HCT116 (cell line): ENCODE results near the gene LIPG. TPM values are rescaled to one million over a fixed set of nuclear protein-coding genes. Genes with fewer than 3 reads are reported as not detected.
"Not testable (repeated sequence)": the region's sequence is repeated elsewhere in the genome, so short reads cannot be mapped to it uniquely, and the experiment has no call there.

ENCODE experiments used
- ATAC-seq: fragments of 200-7000 bp; cut with Tn5 transposase; 2 replicates; pipeline ENCODE4 v1.9.1; 2020; ENCODE audit warnings: mild to moderate bottlenecking, moderate library complexity
- BruUV-seq: library from RNA; stranded (reverse); fragments of 400-500 nt; replicated peaks from 2 replicates; lab custom pipeline; 2021; lab: Mats Ljungman, UMichigan
- CTCF ChIA-PET: fragments of 300-600 bp; sonication (Branson Sonifier 250); formaldehyde crosslinking; loops from one replicate; lab custom pipeline; 2021; ENCODE audit warnings: antibody characterized with exemption; lab: Charles Lee
- POLR2A ChIA-PET: fragments of 300-600, 350-600 bp; sonication (Branson Sonifier 250); formaldehyde crosslinking; loops from one replicate; lab custom pipeline; 2021; ENCODE audit warnings: antibody characterized with exemption; lab: Charles Lee
- RAD21 ChIA-PET, 2 experiments: fragments of 300-600 bp; sonication (Branson Sonifier 250); formaldehyde crosslinking; loops; one replicate each; lab custom pipeline; 2023; ENCODE audit warnings: low total read pairs in 2 of 2; ENCODE audit not compliant: uncharacterized antibody in 2 of 2, unreplicated experiment in 2 of 2, low non-redundant PET in 1 of 2; lab: Charles Lee
- DNase-seq: peaks from one replicate; pipeline ENCODE4 v3.0.0-alpha.2; 2010; ENCODE audit warnings: low read depth, low spot score
- H2AFZ ChIP-seq: fragments of 200-600 bp; shearing (Covaris generic), sonication (generic); 2 replicates; pipeline ENCODE4 v1.6.1; 2017; ENCODE audit warnings: low read depth, mixed run types, mixed read lengths, antibody characterized with exemption, low read length; ENCODE audit not compliant: poor library complexity, severe bottlenecking
- H3K27ac ChIP-seq: 2 replicates; pipeline ENCODE4 v1.5.1; 2012; ENCODE audit warnings: low read depth, low read length
- H3K27me3 ChIP-seq: fragments of 200-600 bp; sonication (generic); 2 replicates; pipeline ENCODE4 v1.6.1; 2016; ENCODE audit warnings: mixed run types, low read length, mixed read lengths; ENCODE audit not compliant: insufficient read depth
- H3K36me3 ChIP-seq, 2 experiments: fragments of 200-500 bp in 1 of 2; fragments of 200-600 bp in 1 of 2; sonication (Bioruptor generic) in 1 of 2; sonication (generic) in 1 of 2; 2 replicates each; pipeline versions ENCODE4 v1.5.1 to v1.6.1; 2014 to 2016; ENCODE audit warnings: low read length in 2 of 2, inconsistent platforms in 1 of 2, mixed read lengths in 1 of 2, mixed run types in 1 of 2; ENCODE audit not compliant: insufficient read depth in 2 of 2, control insufficient read depth in 1 of 2
- H3K4me1 ChIP-seq, 2 experiments: fragments of 200-600 bp in 1 of 2; sonication (generic) in 1 of 2; 2 replicates each; pipeline versions ENCODE4 v1.5.1 to v1.6.1; 2012 to 2017; ENCODE audit warnings: low read length in 2 of 2, inconsistent platforms in 1 of 2, mild to moderate bottlenecking in 1 of 2, mixed read lengths in 1 of 2, mixed run types in 1 of 2, moderate library complexity in 1 of 2; ENCODE audit not compliant: insufficient read depth in 2 of 2, control insufficient read depth in 1 of 2
- H3K4me2 ChIP-seq: fragments of 200-600 bp; sonication (generic); 2 replicates; pipeline ENCODE4 v1.6.1; 2017; ENCODE audit warnings: mixed run types, low read length, mixed read lengths
- H3K4me3 ChIP-seq, 2 experiments: fragments of 200-600 bp in 1 of 2; sonication (generic) in 1 of 2; replicated peaks in 1 of 2; 2 replicates each; pipeline ENCODE4 v1.5.1; 2011 to 2016; ENCODE audit warnings: low read length in 2 of 2, control low read depth in 1 of 2, low read depth in 1 of 2, mild to moderate bottlenecking in 1 of 2, mixed read lengths in 1 of 2, mixed run types in 1 of 2
- H3K79me2 ChIP-seq: fragments of 200-600 bp; sonication (generic); 2 replicates; pipeline ENCODE4 v1.6.1; 2017; ENCODE audit warnings: mild to moderate bottlenecking, mixed run types, low read length, moderate library complexity, mixed read lengths; ENCODE audit not compliant: insufficient read depth
- H3K9ac ChIP-seq: fragments of 200-600 bp; sonication (generic); 2 replicates; pipeline ENCODE4 v1.6.1; 2016; ENCODE audit warnings: low read length, mixed read lengths
- H3K9me2 ChIP-seq: fragments of 200-600 bp; sonication (generic), shearing (Covaris generic); 2 replicates; pipeline ENCODE4 v1.6.1; 2017; ENCODE audit warnings: mixed run types, mild to moderate bottlenecking, moderate library complexity; ENCODE audit not compliant: insufficient read depth
- H3K9me3 ChIP-seq, 2 experiments: fragments of 200-500 bp in 1 of 2; fragments of 200-600 bp in 1 of 2; sonication (Bioruptor generic) in 1 of 2; sonication (generic) in 1 of 2; 2 replicates each; pipeline ENCODE4 v1.6.1; 2014 to 2017; ENCODE audit warnings: low read length in 2 of 2, mixed read lengths in 2 of 2, inconsistent platforms in 1 of 2, low read depth in 1 of 2, mild to moderate bottlenecking in 1 of 2, mixed run types in 1 of 2, moderate library complexity in 1 of 2; ENCODE audit not compliant: control insufficient read depth in 1 of 2, insufficient read depth in 1 of 2
- H4K20me1 ChIP-seq: fragments of 200-600 bp; sonication (generic), shearing (Covaris generic); 2 replicates; pipeline ENCODE4 v1.6.1; 2017; ENCODE audit warnings: mixed run types, mild to moderate bottlenecking, moderate library complexity; ENCODE audit not compliant: insufficient read depth
- CBX3 ChIP-seq: IDR thresholded peaks from 2 replicates; pipeline ENCODE4 v1.6.1; 2012; ENCODE audit warnings: low read depth
- ELF1 ChIP-seq: IDR thresholded peaks from 2 replicates; pipeline ENCODE4 v1.6.1; 2012; ENCODE audit warnings: low read depth, borderline replicate concordance
- FOSL1 ChIP-seq: IDR thresholded peaks from 2 replicates; pipeline ENCODE4 v1.6.1; 2012; ENCODE audit warnings: low read depth
- JUND ChIP-seq: IDR thresholded peaks from 2 replicates; pipeline ENCODE4 v1.6.1; 2012
- SIN3A ChIP-seq: IDR thresholded peaks from 2 replicates; pipeline ENCODE4 v1.6.1; 2012; ENCODE audit warnings: low read depth
- SP1 ChIP-seq: IDR thresholded peaks from 2 replicates; pipeline ENCODE4 v1.6.1; 2012; ENCODE audit warnings: low read depth
- TCF7L2 ChIP-seq: IDR thresholded peaks from 2 replicates; pipeline ENCODE4 v1.7.0; 2011; ENCODE audit warnings: borderline replicate concordance, inconsistent platforms; ENCODE audit not compliant: insufficient read depth, insufficient read length; ENCODE audit errors: extremely low read depth
- intact Hi-C: fragments of 100-400 bp; cut with micrococcal nuclease; formaldehyde crosslinking; loops from 2 replicates; pipeline ENCODE4 v1.10.0; 2022
- total RNA-seq: library from RNA; stranded (reverse); gene quantifications from one replicate; pipeline ENCODE4 v1.2.1, GENCODE V29; 2021; ENCODE audit not compliant: unreplicated experiment
- TF ChIP-seq, protein P1 (sequence below): IDR thresholded peaks from 2 replicates; pipeline ENCODE4 v1.6.1; 2012; ENCODE audit warnings: low read depth

Gene LIPG
- total RNA-seq, 1 experiment from 2014 or later: 2.6 TPM

DNA sequence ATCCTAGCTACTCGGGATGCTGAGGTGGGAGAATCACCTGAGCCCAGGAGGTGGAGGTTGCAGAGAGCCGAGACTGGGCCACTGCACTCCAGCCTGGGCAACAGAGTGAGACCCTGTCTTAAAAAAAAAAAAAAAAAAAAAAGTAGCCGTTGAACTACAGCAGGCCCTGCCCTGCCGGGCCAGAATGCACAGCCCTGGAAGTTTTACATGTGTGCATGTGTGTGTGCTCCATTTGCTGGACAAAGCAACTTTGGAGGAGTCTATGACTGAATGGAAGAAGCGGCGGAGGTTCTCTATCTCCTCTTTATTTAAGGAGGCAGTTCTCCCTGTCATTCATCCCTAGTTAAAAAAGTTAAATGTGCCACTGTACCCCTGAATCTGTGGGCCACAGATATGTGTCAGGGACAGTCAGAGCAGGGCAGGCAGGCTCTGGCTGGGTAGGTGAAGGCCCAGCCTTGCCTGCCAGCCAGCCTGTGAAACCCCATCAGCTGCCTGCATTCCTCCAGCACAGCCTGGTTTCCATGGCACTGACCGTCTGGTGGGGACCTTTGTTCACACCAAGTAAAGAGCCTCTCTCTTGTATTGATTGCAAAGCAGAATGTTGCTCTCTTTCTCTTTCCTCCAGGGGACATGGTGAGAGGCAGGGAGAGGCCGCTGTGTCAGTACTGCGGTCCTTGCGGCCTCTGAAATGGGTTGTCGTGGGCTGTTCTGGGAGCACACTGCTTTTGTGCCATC is 10.9 kb downstream of the LIPG start:
- POLR2A ChIA-PET: interaction anchor here (0.7 kb wide), 1 partner anchor 250 kb away, joined by 5 read pairs; no protein-coding TSS in a partner anchor
- Histone ChIP-seq H3K36me3 (no peaks in the 10 kb centered on the region), H3K9me3 (no peaks in the 10 kb centered on the region), H3K79me2 (no peaks in the 10 kb centered on the region), H3K4me1 (no peaks in the 10 kb centered on the region), H3K4me3 (no peak overlapping the region), H3K27ac (no peak overlapping the region), H2AFZ (no peak overlapping the region), H3K4me2 (no peak overlapping the region), H3K27me3 (no peaks in the 10 kb centered on the region), H3K9ac (no peak overlapping the region), H3K9me2 (no peaks in the 10 kb centered on the region), H4K20me1 (no peaks in the 10 kb centered on the region)
- intact Hi-C loops: no loop called here
- no TSS peak for BruUV-seq
- TF ChIP-seq FOSL1: no peak
- no peak for TF ChIP-seq SP1
- no peak for TF ChIP-seq SIN3A
- no peak for TF ChIP-seq JUND
- no peak for TF ChIP-seq TCF7L2
- TF ChIP-seq ELF1: no peak
- no peak for TF ChIP-seq CBX3
- CTCF ChIA-PET: no interaction called here
- ATAC-seq (no peak), DNase-seq (no peak)
- RAD21 ChIA-PET: no interaction called here

- ChIA-PET POLR2A (no interaction called here), CTCF (no interaction called here), RAD21 (no interaction called here)
- BruUV-seq: no TSS peak
- Histone ChIP-seq H3K36me3 (no peaks in the 10 kb centered on the region), H3K27ac (no peak overlapping the region), H4K20me1 (no peaks in the 10 kb centered on the region), H3K79me2 (no peaks in the 10 kb centered on the region), H3K4me3 (no peak overlapping the region), H3K9ac (no peak overlapping the region), H3K9me3 (no peaks in the 10 kb centered on the region), H3K9me2 (no peaks in the 10 kb centered on the region), H2AFZ (no peak overlapping the region), H3K27me3 (no peaks in the 10 kb centered on the region), H3K4me1 (no peaks in the 10 kb centered on the region), H3K4me2 (no peak overlapping the region)
- ATAC-seq: no peak
- DNase-seq: no peak
- intact Hi-C loops: no loop called here
- TF ChIP-seq, protein P1, sequence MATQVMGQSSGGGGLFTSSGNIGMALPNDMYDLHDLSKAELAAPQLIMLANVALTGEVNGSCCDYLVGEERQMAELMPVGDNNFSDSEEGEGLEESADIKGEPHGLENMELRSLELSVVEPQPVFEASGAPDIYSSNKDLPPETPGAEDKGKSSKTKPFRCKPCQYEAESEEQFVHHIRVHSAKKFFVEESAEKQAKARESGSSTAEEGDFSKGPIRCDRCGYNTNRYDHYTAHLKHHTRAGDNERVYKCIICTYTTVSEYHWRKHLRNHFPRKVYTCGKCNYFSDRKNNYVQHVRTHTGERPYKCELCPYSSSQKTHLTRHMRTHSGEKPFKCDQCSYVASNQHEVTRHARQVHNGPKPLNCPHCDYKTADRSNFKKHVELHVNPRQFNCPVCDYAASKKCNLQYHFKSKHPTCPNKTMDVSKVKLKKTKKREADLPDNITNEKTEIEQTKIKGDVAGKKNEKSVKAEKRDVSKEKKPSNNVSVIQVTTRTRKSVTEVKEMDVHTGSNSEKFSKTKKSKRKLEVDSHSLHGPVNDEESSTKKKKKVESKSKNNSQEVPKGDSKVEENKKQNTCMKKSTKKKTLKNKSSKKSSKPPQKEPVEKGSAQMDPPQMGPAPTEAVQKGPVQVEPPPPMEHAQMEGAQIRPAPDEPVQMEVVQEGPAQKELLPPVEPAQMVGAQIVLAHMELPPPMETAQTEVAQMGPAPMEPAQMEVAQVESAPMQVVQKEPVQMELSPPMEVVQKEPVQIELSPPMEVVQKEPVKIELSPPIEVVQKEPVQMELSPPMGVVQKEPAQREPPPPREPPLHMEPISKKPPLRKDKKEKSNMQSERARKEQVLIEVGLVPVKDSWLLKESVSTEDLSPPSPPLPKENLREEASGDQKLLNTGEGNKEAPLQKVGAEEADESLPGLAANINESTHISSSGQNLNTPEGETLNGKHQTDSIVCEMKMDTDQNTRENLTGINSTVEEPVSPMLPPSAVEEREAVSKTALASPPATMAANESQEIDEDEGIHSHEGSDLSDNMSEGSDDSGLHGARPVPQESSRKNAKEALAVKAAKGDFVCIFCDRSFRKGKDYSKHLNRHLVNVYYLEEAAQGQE: no peak
These were observed 12.0 kb downstream of the LIPG start for GRCh38 chr18:49573835-49574234.

GRCh38 chr18:49579041-49579440 is 17.2 kb downstream of the LIPG start:
- RAD21 ChIA-PET, H3K79me2 ChIP-seq, H3K4me3 ChIP-seq, ATAC-seq, DNase-seq, H3K9ac ChIP-seq, H3K9me3 ChIP-seq, H3K27ac ChIP-seq, H3K27me3 ChIP-seq, intact Hi-C loops, H2AFZ ChIP-seq, POLR2A ChIA-PET, H3K4me1 ChIP-seq, H3K36me3 ChIP-seq, H3K4me2 ChIP-seq, H4K20me1 ChIP-seq, CTCF ChIA-PET, H3K9me2 ChIP-seq, BruUV-seq: not testable (repeated sequence)
